ENCODE measurements around the gene AIFM2. TPM values are rescaled to one million over a fixed set of nuclear protein-coding genes. Genes with fewer than 3 reads are reported as not detected.

Gene AIFM2
- polyA plus RNA-seq, 3 donors: 0.28 to 2.1 (median 0.41) TPM

- peaks cover 8% of the 10 kb centered on the region for H3K4me1 Mint-ChIP-seq
- no peak overlapping the region for H3K4me3 ChIP-seq (replicated peaks in 1 of 3; ENCODE audit: low read depth in 2 of 3, low read length in 3 of 3)
- DNase-seq: no peak
- H3K36me3 Mint-ChIP-seq: peaks cover 13 to 20% of the 10 kb centered on the region in 2 donors
- H3K9ac ChIP-seq (ENCODE audit: insufficient read depth, low read length, poor library complexity, severe bottlenecking): peak overlapping the region; percentile 21
- no peak overlapping the region for H3K4me3 Mint-ChIP-seq
- intact Hi-C loops (cut with micrococcal nuclease): no loop called here
- no CpG with 5 or more reads among the region's 10 CpGs for WGBS (ENCODE audit: insufficient coverage)
- no peak for TF ChIP-seq CTCF (IDR thresholded peaks at IDR 0.05)
- no peaks in the 10 kb centered on the region for H4K20me1 ChIP-seq (ENCODE audit: insufficient read depth, low read length)
- H3K4me2 ChIP-seq (replicated peaks; ENCODE audit: extremely low read depth, low read length, poor library complexity, severe bottlenecking): no peak overlapping the region
- H3K36me3 ChIP-seq (replicated peaks in 1 of 2; ENCODE audit: control insufficient read depth in 1 of 2, insufficient read depth in 2 of 2, low read length in 2 of 2): no peaks in the 10 kb centered on the region
- no peak overlapping the region for H2AFZ ChIP-seq (ENCODE audit: insufficient read depth, low read depth, low read length, poor library complexity, severe bottlenecking)
- peaks cover 0 to 2% (median 0%) of the 10 kb centered on the region in 7 donors for H3K9me3 Mint-ChIP-seq
- no peaks in the 10 kb centered on the region for H3K9me3 ChIP-seq (replicated peaks in 1 of 2; ENCODE audit: control insufficient read depth in 1 of 2, insufficient read depth in 1 of 2, low read length in 2 of 2)
- no peak overlapping the region for H3K27ac ChIP-seq (ENCODE audit: low read depth in 1 of 2, low read length in 2 of 2)
- peaks cover 0 to 2% of the 10 kb centered on the region in 2 donors for H3K4me1 ChIP-seq (ENCODE audit: control insufficient read depth in 1 of 2, insufficient read depth in 2 of 2, low read length in 2 of 2)
- peaks cover 0 to 8% (median 1%) of the 10 kb centered on the region in 3 donors for H3K27me3 Mint-ChIP-seq (ENCODE audit: low read depth in 3 of 3)
- H3K79me2 ChIP-seq (ENCODE audit: insufficient read depth, low read length): no peaks in the 10 kb centered on the region
- H3K27me3 ChIP-seq (ENCODE audit: control insufficient read depth in 2 of 2, insufficient read depth in 2 of 2, low read length in 2 of 2): no peaks in the 10 kb centered on the region
- no peak overlapping the region for H3K27ac Mint-ChIP-seq
Measured at GRCh38 chr10:70117646-70118045, 15.0 kb downstream of the AIFM2 start.

GRCh38 chr10:70115948-70116682 is 16.5 kb downstream of the AIFM2 start:
- Histone ChIP-seq H3K4me1 (ENCODE audit: control insufficient read depth in 1 of 2, insufficient read depth in 2 of 2, low read length in 2 of 2) (peaks cover 0 to 6% of the 10 kb centered on the region in 2 donors), H3K9ac (ENCODE audit: insufficient read depth, low read length, poor library complexity, severe bottlenecking) (no peak overlapping the region), H4K20me1 (ENCODE audit: insufficient read depth, low read length) (no peaks in the 10 kb centered on the region), H2AFZ (ENCODE audit: insufficient read depth, low read depth, low read length, poor library complexity, severe bottlenecking) (no peak overlapping the region), H3K27ac (ENCODE audit: low read depth in 1 of 2, low read length in 2 of 2) (no peak overlapping the region), H3K79me2 (ENCODE audit: insufficient read depth, low read length) (no peaks in the 10 kb centered on the region), H3K36me3 (replicated peaks in 1 of 2; ENCODE audit: control insufficient read depth in 1 of 2, insufficient read depth in 2 of 2, low read length in 2 of 2) (no peaks in the 10 kb centered on the region), H3K4me3 (replicated peaks in 1 of 3; ENCODE audit: low read depth in 2 of 3, low read length in 3 of 3) (no peak overlapping the region), H3K9me3 (replicated peaks in 1 of 2; ENCODE audit: control insufficient read depth in 1 of 2, insufficient read depth in 1 of 2, low read length in 2 of 2) (no peaks in the 10 kb centered on the region), H3K27me3 (ENCODE audit: control insufficient read depth in 2 of 2, insufficient read depth in 2 of 2, low read length in 2 of 2) (no peaks in the 10 kb centered on the region), H3K4me2 (replicated peaks; ENCODE audit: extremely low read depth, low read length, poor library complexity, severe bottlenecking) (no peak overlapping the region)
- peak; percentile 26 to 44 (median 35) for DNase-seq
- Mint-ChIP-seq H3K27me3 (ENCODE audit: low read depth in 3 of 3) (peaks cover 0 to 8% (median 1%) of the 10 kb centered on the region in 3 donors), H3K36me3 (peaks cover 16 to 25% of the 10 kb centered on the region in 2 donors), H3K27ac (peak overlapping the region in 1 of 7 donors; percentile 68), H3K9me3 (peaks cover 0 to 2% (median 0%) of the 10 kb centered on the region in 7 donors), H3K4me1 (peaks cover 14% of the 10 kb centered on the region), H3K4me3 (no peak overlapping the region)
- peak; percentile 96 for TF ChIP-seq CTCF (IDR thresholded peaks at IDR 0.05)
- intact Hi-C loops (cut with micrococcal nuclease): no loop called here
- 53% methylated on average over 7 of the region's 12 CpGs for WGBS (ENCODE audit: insufficient coverage)
